Glomerular visceral epithelial cell (primary cell): ENCODE data around the gene ATP1B1.
A peak's percentile ranks its signal among the peaks of the same experiment; 100 is the strongest.
"Not testable (repeated sequence)": the region's sequence is repeated elsewhere in the genome, so short reads cannot be mapped to it uniquely, and the experiment has no call there.

Experiments used
- DNase-seq: peaks from one replicate; pipeline ENCODE4 v3.0.0-alpha.2; 2016; ENCODE audit errors: extremely low spot score

Gene ATP1B1

GRCh38 chr1:169142129-169142528, 35.6 kb downstream of the ATP1B1 start:
- DNase-seq = no peak

- DNase-seq = no peak
Observed at GRCh38 chr1:169143346-169143745, 36.9 kb downstream of the ATP1B1 start.

GRCh38 chr1:169143984-169144383, 37.5 kb downstream of the ATP1B1 start:
- DNase-seq = no peak

- no peak for DNase-seq
Observed at GRCh38 chr1:169144941-169145626, 38.6 kb downstream of the ATP1B1 start.

GRCh38 chr1:169146576-169147214, 40.2 kb downstream of the ATP1B1 start:
- DNase-seq = no peak

- peak; percentile 63 for DNase-seq
Observed at GRCh38 chr1:169148472-169149252, 42.2 kb downstream of the ATP1B1 start.

GRCh38 chr1:169149555-169150286, 43.2 kb downstream of the ATP1B1 start:
- DNase-seq = no peak

- no peak for DNase-seq
Observed at GRCh38 chr1:169150641-169151337, 44.3 kb downstream of the ATP1B1 start.

- DNase-seq = no peak
Observed at GRCh38 chr1:169151338-169151837, 44.9 kb downstream of the ATP1B1 start.

GRCh38 chr1:169155675-169156074, 49.2 kb downstream of the ATP1B1 start:
- no peak for DNase-seq

GRCh38 chr1:169156580-169156979, 50.1 kb downstream of the ATP1B1 start:
- DNase-seq = no peak

- no peak for DNase-seq
Observed at GRCh38 chr1:169160845-169161495, 54.5 kb downstream of the ATP1B1 start.

- no peak for DNase-seq
Observed at GRCh38 chr1:169161496-169162194, 55.2 kb downstream of the ATP1B1 start.

- no peak for DNase-seq
Observed at GRCh38 chr1:169163059-169163458, 56.6 kb downstream of the ATP1B1 start.

- DNase-seq = no peak
Observed at GRCh38 chr1:169175461-169175860, 69.0 kb downstream of the ATP1B1 start.

GRCh38 chr1:169179431-169179830, 72.9 kb downstream of the ATP1B1 start:
- not testable (repeated sequence) for DNase-seq

- DNase-seq = no peak
Observed at GRCh38 chr1:169180174-169180573, 73.7 kb downstream of the ATP1B1 start.
